ENCODE measurements around the gene CCDC186. TPM values are rescaled to one million over a fixed set of nuclear protein-coding genes. Genes with fewer than 3 reads are reported as not detected.

The CCDC186 gene
- total RNA-seq, 2 experiments from 2014 or later = 10.5 to 11.6 TPM

GRCh38 chr10:114173603-114173920, 441 bp downstream of the CCDC186 start:
- ATAC-seq (no peak), DNase-seq (no peak)
- ChIA-PET CTCF (interaction anchor here (0.8 to 1.4 kb wide), 3 partner anchors 11 to 494 kb away, joined by 3 to 4 read pairs (median 3); partner anchors contain the start of gene CASP7), POLR2A (interaction anchor here (0.7 to 1.7 kb wide), 7 partner anchors 11 to 143 kb away, joined by 3 to 4 read pairs (median 3); partner anchors contain the start of gene VWA2)
- peaks cover 16% of the 10 kb centered on the region for H3K36me3 Mint-ChIP-seq (ENCODE audit: low read depth)
- intact Hi-C loops (cut with micrococcal nuclease) = loop anchor here (10.0 kb wide), 1 partner anchor 371 kb away; no protein-coding TSS in a partner anchor
- H3K27me3 Mint-ChIP-seq = peaks cover 3% of the 10 kb centered on the region
- peak overlapping the region; percentile 98 for H3K27ac Mint-ChIP-seq
- H3K4me1 Mint-ChIP-seq (ENCODE audit: low read depth) = peaks cover 38% of the 10 kb centered on the region
- H3K9me3 Mint-ChIP-seq = peaks cover 2% of the 10 kb centered on the region
- peak overlapping the region; percentile 98 for H3K4me3 Mint-ChIP-seq
- TF ChIP-seq, protein P1, sequence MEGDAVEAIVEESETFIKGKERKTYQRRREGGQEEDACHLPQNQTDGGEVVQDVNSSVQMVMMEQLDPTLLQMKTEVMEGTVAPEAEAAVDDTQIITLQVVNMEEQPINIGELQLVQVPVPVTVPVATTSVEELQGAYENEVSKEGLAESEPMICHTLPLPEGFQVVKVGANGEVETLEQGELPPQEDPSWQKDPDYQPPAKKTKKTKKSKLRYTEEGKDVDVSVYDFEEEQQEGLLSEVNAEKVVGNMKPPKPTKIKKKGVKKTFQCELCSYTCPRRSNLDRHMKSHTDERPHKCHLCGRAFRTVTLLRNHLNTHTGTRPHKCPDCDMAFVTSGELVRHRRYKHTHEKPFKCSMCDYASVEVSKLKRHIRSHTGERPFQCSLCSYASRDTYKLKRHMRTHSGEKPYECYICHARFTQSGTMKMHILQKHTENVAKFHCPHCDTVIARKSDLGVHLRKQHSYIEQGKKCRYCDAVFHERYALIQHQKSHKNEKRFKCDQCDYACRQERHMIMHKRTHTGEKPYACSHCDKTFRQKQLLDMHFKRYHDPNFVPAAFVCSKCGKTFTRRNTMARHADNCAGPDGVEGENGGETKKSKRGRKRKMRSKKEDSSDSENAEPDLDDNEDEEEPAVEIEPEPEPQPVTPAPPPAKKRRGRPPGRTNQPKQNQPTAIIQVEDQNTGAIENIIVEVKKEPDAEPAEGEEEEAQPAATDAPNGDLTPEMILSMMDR (IDR thresholded peaks at IDR 0.05) = no peak

GRCh38 chr10:114172776-114173602, 1.0 kb downstream of the CCDC186 start:
- peaks cover 43% of the 10 kb centered on the region for H3K4me1 Mint-ChIP-seq (ENCODE audit: low read depth)
- POLR2A ChIA-PET = interaction anchor here (1.3 to 1.7 kb wide), 2 partner anchors 11 to 67 kb away, joined by 4 read pairs; partner anchors contain the start of gene VWA2

DNA sequence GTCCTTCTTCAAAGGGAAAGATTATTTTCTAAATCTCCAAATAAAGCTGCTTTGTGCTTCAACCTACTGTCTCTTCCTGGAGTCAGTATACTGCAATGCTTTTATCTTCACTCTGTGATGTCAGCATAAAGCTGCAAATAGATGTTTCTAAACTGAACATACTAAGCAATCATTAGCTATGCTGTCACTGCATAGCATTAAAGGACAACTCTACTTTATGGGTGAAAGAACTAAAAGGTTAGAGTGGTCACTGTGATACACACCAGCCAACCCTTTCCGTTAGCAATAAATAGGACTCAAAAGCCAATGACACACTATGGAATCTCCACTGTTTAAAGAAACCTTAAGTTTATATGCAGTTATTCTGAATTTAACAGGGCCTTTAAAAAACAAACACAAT, 1.8 kb downstream of the CCDC186 start:
- H3K27me3 Mint-ChIP-seq = peaks cover 3% of the 10 kb centered on the region
- ChIA-PET CTCF (interaction anchor here (0.7 kb wide), 1 partner anchor 51 kb away, joined by 3 read pairs; no protein-coding TSS in a partner anchor), POLR2A (no interaction called here)
- peaks cover 5% of the 10 kb centered on the region for H3K9me3 Mint-ChIP-seq
- intact Hi-C loops (cut with micrococcal nuclease) = loop anchor here (10.0 kb wide), 1 partner anchor 373 kb away; no protein-coding TSS in a partner anchor
- no peak for ATAC-seq
- no peak for DNase-seq
- TF ChIP-seq, protein P1 (IDR thresholded peaks at IDR 0.05) = no peak
- H3K4me1 Mint-ChIP-seq (ENCODE audit: low read depth) = peaks cover 45% of the 10 kb centered on the region
- peaks cover 19% of the 10 kb centered on the region for H3K36me3 Mint-ChIP-seq (ENCODE audit: low read depth)
- H3K4me3 Mint-ChIP-seq = peak overlapping the region; percentile 98
- H3K27ac Mint-ChIP-seq = peak overlapping the region; percentile 98

More at GRCh38 chr10:114172776-114173602, 1.0 kb downstream of the CCDC186 start:
- Mint-ChIP-seq H3K36me3 (ENCODE audit: low read depth) (peaks cover 19% of the 10 kb centered on the region), H3K9me3 (peaks cover 5% of the 10 kb centered on the region), H3K27me3 (peaks cover 3% of the 10 kb centered on the region), H3K4me3 (peak overlapping the region; percentile 98), H3K27ac (peak overlapping the region; percentile 98)
- intact Hi-C loops (cut with micrococcal nuclease) = loop anchor here (10.0 kb wide), 1 partner anchor 372 kb away; no protein-coding TSS in a partner anchor
- TF ChIP-seq, protein P1 (IDR thresholded peaks at IDR 0.05) = no peak
- ATAC-seq (no peak), DNase-seq (no peak)
- CTCF ChIA-PET = no interaction called here

- ChIA-PET POLR2A (no interaction called here), CTCF (no interaction called here)
- Mint-ChIP-seq H3K27ac (no peak overlapping the region), H3K27me3 (no peaks in the 10 kb centered on the region), H3K36me3 (ENCODE audit: low read depth) (peaks cover 28% of the 10 kb centered on the region), H3K4me1 (ENCODE audit: low read depth) (peaks cover 51% of the 10 kb centered on the region), H3K9me3 (peaks cover 5% of the 10 kb centered on the region), H3K4me3 (no peak overlapping the region)
- TF ChIP-seq, protein P1 (IDR thresholded peaks at IDR 0.05) = no peak
- intact Hi-C loops (cut with micrococcal nuclease) = no loop called here
- no peak for ATAC-seq
- no peak for DNase-seq
Observed at GRCh38 chr10:114168450-114169009, 5.5 kb downstream of the CCDC186 start.

DNA sequence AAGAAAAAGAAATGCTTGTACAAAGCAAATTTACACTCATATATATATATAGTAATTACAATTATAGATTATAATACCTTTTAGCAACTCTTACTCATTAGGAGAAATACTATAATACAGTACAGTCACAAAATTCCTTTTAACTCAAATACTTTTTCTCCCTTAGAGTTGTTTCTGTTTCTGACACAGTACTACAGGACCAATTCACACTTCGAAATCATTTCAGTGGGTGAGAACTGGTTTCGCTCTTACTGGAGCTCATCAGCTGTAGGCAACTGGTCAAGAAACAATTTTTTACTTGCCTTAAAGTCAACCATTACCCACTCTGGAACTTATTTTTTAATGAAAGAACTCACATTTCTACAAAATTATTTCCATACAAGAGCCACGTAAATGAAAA, 6.0 kb downstream of the CCDC186 start:
- POLR2A ChIA-PET = no interaction called here

More for the DNA sequence above, 6.0 kb downstream of the CCDC186 start:
- DNase-seq (no peak), ATAC-seq (no peak)
- Mint-ChIP-seq H3K27ac (no peak overlapping the region), H3K36me3 (ENCODE audit: low read depth) (peaks cover 33% of the 10 kb centered on the region), H3K4me3 (no peak overlapping the region), H3K27me3 (no peaks in the 10 kb centered on the region), H3K9me3 (peaks cover 5% of the 10 kb centered on the region), H3K4me1 (ENCODE audit: low read depth) (peaks cover 54% of the 10 kb centered on the region)
- TF ChIP-seq, protein P1 (IDR thresholded peaks at IDR 0.05) = no peak
- intact Hi-C loops (cut with micrococcal nuclease) = no loop called here
- CTCF ChIA-PET = no interaction called here
